Activated CD8-positive, alpha-beta memory T cell treated with anti-CD3 and anti-CD28 coated beads, Interleukin-2, amount 50 U/mL, for 24 hours (primary cell): ENCODE results near the gene PDE6H.

ENCODE experiments used
- DNase-seq: peaks from one replicate; pipeline ENCODE4 v3.0.0-alpha.2; 2020; ENCODE audit errors: extremely low read depth

Gene PDE6H

DNA sequence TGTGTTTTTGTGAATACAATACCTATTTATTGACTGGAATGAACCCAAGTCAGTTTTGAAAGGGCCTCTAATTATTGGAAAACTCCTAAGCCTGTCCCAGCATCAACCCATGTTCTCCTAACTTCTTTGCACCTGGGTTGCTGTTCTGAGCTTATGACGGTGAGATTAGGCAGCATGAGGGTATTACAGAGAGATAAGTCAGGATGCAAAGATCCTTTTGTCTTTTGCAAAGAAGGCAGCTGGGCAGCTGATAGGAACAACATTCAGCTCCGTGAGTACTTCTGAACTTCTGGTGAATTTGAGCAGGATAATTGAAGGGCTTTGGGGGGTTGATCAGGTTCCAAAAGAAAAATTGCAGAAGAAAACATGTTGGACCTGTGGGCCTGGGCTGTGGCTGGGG, at the start of gene PDE6H:
PDE6H (plus strand) TSS at position 227 of the 400 bp plus-strand sequence. CDS start 4,971 bp downstream, outside the sequence.
- no peak for DNase-seq

DNA sequence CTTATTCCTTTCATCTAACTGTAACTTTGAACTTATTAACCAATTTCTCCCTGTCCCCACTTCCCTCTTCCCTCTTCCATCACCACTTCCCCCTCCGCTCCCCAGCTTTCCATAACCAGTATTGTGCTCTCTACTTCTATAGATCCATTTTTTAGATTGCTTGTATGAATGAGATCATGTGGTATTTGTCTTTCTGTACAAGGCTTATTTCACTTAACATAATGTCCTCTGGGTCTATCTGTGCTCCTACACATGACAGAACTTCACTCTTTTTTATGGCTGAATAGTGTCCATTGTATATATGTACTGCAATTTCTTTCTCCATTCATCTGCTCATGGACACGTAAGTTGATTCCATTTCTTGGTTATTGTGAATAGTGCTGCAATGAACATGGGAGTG, 48.9 kb upstream of the PDE6H start:
- DNase-seq = no peak

DNA sequence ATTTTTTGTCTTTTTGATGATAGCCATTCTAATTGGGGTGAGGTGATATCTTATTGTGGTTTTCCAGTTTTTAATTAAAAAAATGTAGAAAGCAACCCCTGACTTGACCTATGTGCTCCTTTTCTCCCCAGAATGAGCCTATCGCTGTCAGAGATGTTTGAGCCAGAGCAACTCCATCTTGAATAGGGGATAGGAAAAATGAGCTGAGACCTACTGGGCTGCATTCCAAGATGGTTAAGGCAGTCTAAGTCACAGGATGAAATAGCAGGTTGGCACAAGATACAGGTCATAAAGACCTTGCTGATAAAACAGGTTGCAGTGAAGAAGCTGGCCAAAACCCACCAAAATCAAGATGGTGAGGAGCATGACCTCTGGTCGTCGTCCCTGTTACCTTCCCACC, 48.3 kb upstream of the PDE6H start:
- DNase-seq = no peak

GRCh38 chr12:14927267-14927666, 45.6 kb upstream of the PDE6H start:
- no peak for DNase-seq

- no peak for DNase-seq
These were observed 43.9 kb upstream of the PDE6H start for GRCh38 chr12:14928931-14929330.

DNA sequence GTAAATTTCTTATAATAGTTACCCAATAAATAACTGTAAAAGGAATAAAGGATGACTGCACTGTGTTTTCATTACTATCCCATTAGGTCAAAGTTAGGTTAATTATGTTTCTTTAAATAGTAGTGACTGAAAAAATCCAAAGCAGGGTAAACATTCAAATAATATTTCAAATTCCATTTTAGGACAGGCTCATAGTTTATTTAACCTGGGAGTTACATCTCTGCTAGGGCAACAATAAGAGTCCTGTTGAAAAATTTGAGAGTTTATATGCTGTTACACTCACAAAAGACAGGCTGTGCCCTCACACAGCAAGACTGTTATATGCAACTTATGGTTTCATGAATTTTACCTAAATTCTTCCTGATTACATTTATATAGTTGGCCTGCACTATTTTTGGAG, 42.5 kb upstream of the PDE6H start:
- DNase-seq = no peak

DNA sequence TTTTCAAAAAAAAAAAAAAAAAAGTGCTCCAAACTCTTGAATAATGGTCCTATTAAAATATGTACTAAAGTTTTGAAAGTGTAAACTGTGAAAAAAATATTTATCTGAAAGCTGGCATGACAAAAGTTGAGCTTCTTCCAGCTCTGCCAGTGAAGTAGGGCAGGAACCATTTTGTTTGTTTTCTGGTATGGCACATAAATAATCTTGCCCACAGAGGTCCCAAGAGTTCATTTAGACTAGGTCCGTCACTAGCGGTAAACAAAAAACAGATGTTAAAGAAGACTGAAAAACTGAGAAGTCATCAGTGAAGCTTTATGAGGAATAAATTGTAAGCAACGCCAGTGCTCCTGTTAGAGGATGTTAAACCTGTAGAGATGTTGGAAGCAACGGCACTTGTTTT, 41.5 kb upstream of the PDE6H start:
- no peak for DNase-seq

DNA sequence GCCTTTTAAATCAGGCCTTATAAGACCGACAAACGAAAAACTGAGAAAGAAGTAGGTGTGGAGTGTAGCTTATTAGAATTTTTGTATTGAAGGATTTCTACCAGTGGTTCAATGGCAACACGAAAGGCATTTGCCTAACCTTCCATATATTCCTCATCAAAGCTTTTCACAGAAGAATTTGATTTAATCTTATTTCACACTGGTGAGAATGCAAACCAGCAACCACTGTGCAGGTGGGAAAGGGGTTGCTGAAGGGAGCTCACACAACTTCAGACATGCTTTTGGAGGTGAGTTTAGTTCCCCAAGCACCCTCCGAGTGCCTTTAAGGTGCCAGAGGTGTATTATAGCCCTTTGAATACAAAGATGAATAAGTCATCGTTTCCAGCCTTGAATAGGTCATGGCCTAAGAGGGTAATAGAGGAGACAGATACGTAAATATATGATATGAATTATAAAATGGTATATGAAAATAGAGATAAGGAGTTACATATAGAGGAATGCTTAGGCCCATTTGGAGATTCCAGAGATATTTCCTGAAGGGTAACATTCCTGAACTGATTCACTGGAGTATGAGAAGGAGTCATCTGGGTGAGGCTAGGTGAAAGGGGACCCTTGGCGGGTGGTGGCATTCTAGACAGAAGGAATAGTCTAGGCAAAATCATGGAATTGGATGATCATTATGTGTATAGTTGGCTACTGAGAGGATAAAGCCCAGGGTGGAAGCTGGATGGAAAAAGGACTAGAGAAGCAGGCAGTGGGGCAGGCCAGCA, 40.9 kb upstream of the PDE6H start:
- DNase-seq = no peak

- DNase-seq = no peak
These were observed 38.3 kb upstream of the PDE6H start for GRCh38 chr12:14934511-14934910.

DNA sequence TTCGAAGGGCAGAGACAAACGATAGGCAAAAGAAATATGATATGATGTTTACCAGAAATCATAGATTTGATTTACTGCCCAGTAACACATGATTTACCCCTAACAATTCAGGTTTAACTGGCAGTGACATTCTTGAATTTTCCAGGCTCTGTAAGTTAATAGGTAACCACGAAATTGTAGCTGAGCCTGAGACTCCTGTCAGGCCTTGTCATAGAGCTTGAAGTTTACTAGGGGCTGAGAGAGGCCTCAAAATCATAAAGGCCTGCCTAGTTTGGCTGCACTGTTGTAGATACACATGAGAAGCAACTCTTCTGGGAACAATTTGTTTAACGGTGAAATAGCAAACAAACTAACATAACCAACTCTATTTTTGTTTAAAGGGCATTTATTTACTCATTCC, 37.8 kb upstream of the PDE6H start:
- DNase-seq = no peak

GRCh38 chr12:14936224-14936861, 36.5 kb upstream of the PDE6H start:
- DNase-seq = no peak

- no peak for DNase-seq
These were observed 35.8 kb upstream of the PDE6H start for GRCh38 chr12:14937014-14937413.

DNA sequence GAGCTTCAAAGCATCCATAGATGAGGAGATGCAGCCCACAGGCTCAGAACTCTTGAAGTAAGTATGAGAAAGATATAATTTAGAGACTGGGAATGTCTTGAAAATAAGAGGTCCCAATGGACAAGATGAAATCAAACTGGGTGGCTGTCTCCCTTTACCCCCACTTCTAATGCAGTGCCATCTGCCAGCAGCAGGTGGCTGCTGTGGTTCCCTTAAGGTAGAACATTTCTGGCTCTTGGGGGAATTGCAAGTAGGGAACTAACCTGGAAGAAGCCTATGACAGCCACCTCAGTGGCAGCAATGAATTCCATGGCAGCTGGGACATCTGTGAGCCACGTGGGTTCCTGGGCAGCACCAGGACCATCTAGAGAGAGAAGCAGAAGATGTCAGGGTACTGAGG, 35.2 kb upstream of the PDE6H start:
- no peak for DNase-seq

DNA sequence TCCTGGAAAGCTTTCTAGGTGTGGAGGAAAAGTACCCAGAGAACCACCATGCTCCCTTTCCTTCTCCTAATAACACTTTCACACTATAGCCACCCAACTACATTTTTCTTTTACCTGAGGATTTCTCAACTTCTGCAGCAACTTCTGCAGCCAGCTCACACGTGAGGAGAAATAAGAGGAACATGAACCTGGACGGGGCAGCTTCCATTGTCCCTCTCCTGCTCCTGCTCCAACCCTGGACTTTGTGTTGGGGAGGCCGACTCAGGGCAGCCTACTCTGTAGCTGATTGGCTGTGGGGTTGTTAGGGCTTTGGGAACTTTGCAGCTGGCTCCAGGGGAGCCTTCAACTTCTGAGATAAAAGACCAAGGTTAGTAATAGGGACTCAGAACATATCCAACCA, 34.5 kb upstream of the PDE6H start, which contains the start of gene ERP27:
ERP27 (minus strand) TSS at position 237 of the 400 bp plus-strand sequence; CDS start at position 208, 29 bp downstream.
- no peak for DNase-seq

GRCh38 chr12:14941369-14941768, 31.5 kb upstream of the PDE6H start:
- DNase-seq = no peak

GRCh38 chr12:14942196-14942931, 30.5 kb upstream of the PDE6H start:
- DNase-seq = no peak

GRCh38 chr12:14946162-14946561, 26.7 kb upstream of the PDE6H start:
- no peak for DNase-seq

GRCh38 chr12:14946861-14947260, 26.0 kb upstream of the PDE6H start:
- DNase-seq = no peak

DNA sequence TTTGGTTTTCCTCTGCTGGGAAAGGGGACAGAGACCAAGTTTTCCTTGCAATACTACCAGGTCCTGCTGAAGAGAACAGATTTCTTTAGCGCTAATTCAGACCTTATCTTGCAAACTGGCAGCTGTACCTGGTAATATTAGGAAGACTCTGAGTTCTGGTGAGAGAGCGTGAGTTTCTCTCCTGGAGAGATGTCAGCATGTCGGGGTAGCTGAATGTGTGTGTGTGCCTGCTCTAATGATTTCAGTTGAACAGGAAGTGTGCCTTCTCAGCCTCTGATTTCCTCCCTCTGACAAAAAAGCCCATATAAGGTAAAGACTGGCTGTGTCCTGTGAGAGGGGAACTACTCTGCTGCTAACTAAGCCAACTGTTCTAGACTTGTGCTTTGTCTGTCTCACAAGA, 24.2 kb upstream of the PDE6H start:
- no peak for DNase-seq

GRCh38 chr12:14949631-14950030, 23.2 kb upstream of the PDE6H start:
- DNase-seq = no peak

- DNase-seq = no peak
These were observed 22.4 kb upstream of the PDE6H start for GRCh38 chr12:14950421-14950820.

DNA sequence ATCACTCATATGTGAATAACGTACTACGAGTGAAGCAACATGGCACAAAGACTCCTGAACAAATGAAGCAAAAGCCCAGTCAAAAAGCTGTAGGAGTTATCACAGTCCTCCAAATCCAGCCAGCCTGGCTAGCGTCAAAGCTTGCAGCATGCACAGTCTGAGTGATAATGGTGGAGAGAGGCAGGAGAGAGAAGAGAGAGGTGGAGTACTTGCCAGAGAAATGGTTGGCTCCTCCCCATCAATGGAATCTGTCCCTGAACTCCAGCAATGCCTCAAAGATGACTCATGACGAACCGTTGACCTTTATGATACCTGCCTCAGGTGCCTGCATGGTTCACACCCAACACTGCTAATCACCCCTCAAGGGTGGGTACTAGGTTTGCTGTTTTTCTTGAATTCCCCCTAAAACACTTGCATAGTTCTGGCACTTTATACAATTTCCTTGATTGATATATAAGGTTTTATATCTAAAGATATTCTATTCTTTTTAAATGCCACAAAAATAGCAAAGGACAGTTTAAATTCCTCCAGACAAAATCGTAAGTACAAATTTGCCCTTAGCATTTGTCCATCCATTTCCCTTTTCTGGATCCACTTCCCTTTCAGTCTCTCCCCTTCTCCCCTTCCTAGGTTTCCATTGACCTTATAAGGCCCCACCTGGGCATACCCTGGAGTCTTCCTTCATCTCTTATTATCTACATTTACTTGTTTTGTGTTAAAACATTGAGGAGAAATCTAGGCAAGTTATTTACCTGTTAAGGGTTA, 21.7 kb upstream of the PDE6H start:
- DNase-seq = no peak
